Measurements from ENCODE around the gene EFCAB6. TPM values are rescaled to one million over a fixed set of nuclear protein-coding genes. Genes with fewer than 3 reads are reported as not detected.

EFCAB6 gene
- total and polyA plus RNA-seq, 2 of the 13 experiments (the other 11 are each of a cell fraction or from before 2014, with no cell fraction given) = not detected

DNA sequence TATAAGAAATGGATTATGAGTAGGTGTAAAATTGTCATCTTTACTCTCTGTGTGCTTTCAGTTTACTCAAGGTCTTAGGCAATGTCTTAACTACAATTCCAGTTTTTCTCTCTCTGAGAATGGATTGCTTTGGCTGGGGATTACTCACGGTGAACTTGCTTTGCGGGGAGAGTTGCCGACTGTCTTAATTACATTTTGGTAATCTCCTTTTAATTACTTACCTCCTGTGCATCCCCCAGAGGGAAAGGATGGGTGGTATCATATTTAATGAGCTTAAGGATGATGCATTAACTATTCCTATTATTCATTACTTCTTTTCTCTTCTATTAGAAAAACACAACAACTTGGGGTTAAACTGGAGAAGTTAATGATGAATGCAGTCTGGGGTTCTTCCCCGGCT lies 240.9 kb downstream of the EFCAB6 start:
- POLR2A ChIA-PET = interaction anchor here (0.7 kb wide), 1 partner anchor 16 kb away, joined by 4 read pairs; no protein-coding TSS in a partner anchor
- BruUV-seq (replicated peaks) = no TSS peak

More for the DNA sequence above, 240.9 kb downstream of the EFCAB6 start:
- Histone ChIP-seq H3K9me3 (ENCODE audit: low read length) (no peaks in the 10 kb centered on the region), H3K4me2 (ENCODE audit: low read depth, low read length) (no peak overlapping the region), H3K27ac (ENCODE audit: extremely low read length, insufficient read depth, low read length) (no peak overlapping the region), H3K4me3 (replicated peaks in 1 of 3; ENCODE audit: insufficient read depth in 1 of 3, low read depth in 2 of 3, low read length in 3 of 3) (no peak overlapping the region), H4K20me1 (ENCODE audit: insufficient read depth, low read length) (no peaks in the 10 kb centered on the region), H3K79me2 (ENCODE audit: insufficient read depth, low read length) (no peaks in the 10 kb centered on the region), H3K36me3 (replicated peaks in 1 of 2; ENCODE audit: control insufficient read depth in 1 of 2, insufficient read depth in 2 of 2, low read length in 2 of 2) (no peaks in the 10 kb centered on the region), H3K9ac (ENCODE audit: insufficient read depth, low read depth, low read length) (no peak overlapping the region), H3K4me1 (ENCODE audit: insufficient read depth, low read length) (no peaks in the 10 kb centered on the region), H3K27me3 (ENCODE audit: control insufficient read depth in 1 of 2, insufficient read depth in 2 of 2, low read length in 2 of 2) (peaks cover 0 to 18% of the 10 kb centered on the region in 2 experiments; a peak in 2 of 5 replicates), H2AFZ (ENCODE audit: low read length) (no peak overlapping the region)
- ATAC-seq (no peak), FAIRE-seq (no peak), DNase-seq (ENCODE audit: low spot score) (no peak)
- intact Hi-C loops (cut with micrococcal nuclease; ENCODE audit: unreplicated experiment) (no loop called here), in situ Hi-C loops (cut with HindIII; ENCODE audit: extremely low pct_ligation_motif_present, low pct_unique_long_range_greater_than_20kb) (no loop called here)
- 47% methylated on average over 4 of the region's 4 CpGs for WGBS (ENCODE audit: low lambda C conversion rate)
- CTCF ChIA-PET (ENCODE audit: low intra/inter-chr PET ratio, low total read pairs) = no interaction called here
- TF ChIP-seq ZNF160 (CRISPR knock-in tag; IDR thresholded peaks at IDR 0.05) (no peak), KDM5B (CRISPR knock-in tag; IDR thresholded peaks at IDR 0.05; ENCODE audit: borderline replicate concordance) (no peak), CENPT (CRISPR knock-in tag; IDR thresholded peaks at IDR 0.05; ENCODE audit: low read depth) (no peak), ZKSCAN5 (CRISPR knock-in tag; IDR thresholded peaks at IDR 0.05) (no peak), CC2D1A (CRISPR knock-in tag; IDR thresholded peaks at IDR 0.05) (no peak), YEATS2 (CRISPR knock-in tag; IDR thresholded peaks at IDR 0.05; ENCODE audit: borderline replicate concordance) (no peak), TBL1XR1 (IDR thresholded peaks at IDR 0.05; ENCODE audit: borderline replicate concordance, low read length, partially characterized antibody) (no peak), ZSCAN9 (CRISPR knock-in tag; IDR thresholded peaks at IDR 0.05; ENCODE audit: borderline replicate concordance) (no peak), GMEB1 (CRISPR knock-in tag; IDR thresholded peaks at IDR 0.05; ENCODE audit: borderline replicate concordance) (no peak), SRY (CRISPR knock-in tag; IDR thresholded peaks at IDR 0.05) (no peak), SALL1 (CRISPR knock-in tag; IDR thresholded peaks at IDR 0.05) (no peak), NFE2L1 (CRISPR knock-in tag; IDR thresholded peaks at IDR 0.05; ENCODE audit: borderline replicate concordance) (no peak)

All from HepG2 (cell line).